HG03103 (cell line): ENCODE results near the gene DUSP1.
"Not testable (repeated sequence)": the region's sequence is repeated elsewhere in the genome, so short reads cannot be mapped to it uniquely, and the experiment has no call there.

Experiments used
- ATAC-seq: cut with Tn5 transposase; IDR thresholded peaks from one replicate; pipeline ENCODE4 v1.9.1; 2021; ENCODE audit warnings: low read depth; ENCODE audit not compliant: unreplicated experiment

The DUSP1 gene

DNA sequence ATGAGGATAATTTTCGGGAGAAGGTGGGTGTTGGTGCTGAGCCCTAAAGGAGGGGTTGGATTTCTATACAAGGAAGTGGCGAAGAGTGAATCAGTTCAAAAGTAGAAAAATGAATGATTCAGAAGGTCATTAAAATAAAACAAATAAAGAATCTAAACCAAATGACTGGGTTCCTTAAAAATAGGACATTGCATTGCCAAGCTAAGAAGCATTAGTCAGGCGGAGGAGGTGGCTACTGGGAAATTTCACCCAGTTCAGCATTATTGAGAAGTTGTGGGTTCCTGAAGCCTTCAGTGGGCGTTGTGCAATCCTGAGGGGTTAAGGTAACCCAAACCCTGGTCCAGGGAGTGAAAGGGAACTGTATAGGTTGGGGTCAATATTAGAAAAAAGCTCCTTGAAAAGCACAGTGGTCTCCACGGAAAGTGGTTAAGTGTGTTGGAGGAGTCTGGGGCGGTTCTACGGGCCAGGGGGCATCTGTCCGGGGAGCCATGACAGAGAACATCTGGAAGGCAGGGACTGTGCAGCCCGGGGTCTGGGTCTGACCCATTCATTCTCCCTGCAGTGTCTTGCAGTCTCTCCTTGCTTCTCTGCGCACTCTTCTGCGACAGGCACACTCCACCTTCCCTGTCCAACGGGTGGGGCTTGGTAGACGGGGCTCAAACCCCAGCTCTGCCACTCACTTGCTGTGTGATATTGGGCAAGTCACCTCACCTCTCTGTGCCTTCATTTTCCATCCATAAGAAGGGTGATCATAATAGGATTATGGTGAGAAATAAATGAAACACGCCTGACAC, 27.6 kb upstream of the DUSP1 start:
- no peak for ATAC-seq

DNA sequence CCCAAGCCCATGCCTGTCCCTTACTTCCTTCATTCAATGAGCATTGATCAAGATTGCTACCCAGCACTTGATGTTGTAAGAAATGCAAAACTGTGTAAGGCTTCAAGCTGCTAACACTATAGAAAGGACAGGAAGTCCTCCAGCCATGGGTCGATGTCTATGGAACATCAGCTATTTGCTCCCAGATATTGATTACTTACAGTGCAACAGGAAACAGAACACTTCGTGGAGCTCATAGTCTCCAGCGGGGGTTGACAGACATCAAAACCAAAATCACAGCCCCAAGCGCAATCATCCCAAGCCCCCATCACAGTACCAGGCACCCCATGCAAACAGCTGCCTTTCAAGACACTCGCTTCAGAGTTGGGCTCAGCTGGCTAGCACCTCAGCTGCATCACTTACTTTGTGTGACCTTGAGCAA, 26.8 kb upstream of the DUSP1 start:
- no peak for ATAC-seq

DNA sequence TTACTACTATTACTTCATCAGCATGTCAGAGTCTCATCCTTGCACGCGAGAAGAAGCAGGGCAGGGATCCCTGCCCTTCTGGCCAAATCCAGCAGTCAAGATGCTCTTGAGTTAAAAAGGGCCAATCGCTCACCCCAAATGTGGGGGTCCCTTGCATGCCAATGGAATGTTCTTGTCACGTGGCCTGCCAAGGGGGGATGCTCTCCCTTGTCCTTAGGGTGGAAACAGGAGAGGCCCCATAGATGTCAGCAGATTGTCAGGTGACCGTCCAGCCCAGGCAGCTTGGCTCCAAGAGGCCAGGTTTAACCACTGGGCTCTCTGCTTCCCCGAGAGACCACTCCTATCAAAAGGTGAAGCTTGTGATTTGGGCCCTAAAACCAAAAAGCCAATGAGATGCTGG, 25.3 kb upstream of the DUSP1 start:
- ATAC-seq: no peak

DNA sequence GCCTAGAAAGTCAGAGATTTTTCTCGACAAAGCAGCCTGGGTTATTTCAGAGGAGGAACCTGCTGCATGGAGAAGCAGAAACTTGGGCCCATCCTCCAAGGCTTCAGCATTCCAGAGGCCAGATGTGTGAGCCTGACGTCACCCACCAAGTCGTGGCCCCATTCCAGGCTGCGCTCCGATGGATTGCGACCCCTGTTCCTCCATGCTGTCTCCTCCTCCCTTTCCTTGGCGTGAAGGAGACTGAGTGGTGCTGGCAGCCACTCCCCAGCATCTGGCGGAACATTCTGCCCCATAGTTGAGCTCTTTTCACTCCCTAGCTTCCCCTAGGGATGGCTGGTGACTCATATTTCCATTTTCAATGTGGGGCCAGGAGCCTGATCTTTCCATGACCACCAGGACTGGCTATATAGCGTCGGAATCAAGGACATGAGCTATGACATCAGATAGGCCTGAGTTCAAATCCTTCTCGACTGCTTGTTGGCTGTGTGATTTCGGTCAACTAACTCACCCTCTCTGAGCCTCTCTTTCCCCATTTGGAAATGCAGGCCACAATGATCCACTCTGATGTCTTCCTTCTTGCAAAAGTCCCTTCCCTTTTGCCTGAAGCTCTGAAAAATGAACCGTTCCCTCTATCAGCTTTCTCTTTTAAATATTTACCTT, 24.5 kb upstream of the DUSP1 start:
- ATAC-seq: no peak

DNA sequence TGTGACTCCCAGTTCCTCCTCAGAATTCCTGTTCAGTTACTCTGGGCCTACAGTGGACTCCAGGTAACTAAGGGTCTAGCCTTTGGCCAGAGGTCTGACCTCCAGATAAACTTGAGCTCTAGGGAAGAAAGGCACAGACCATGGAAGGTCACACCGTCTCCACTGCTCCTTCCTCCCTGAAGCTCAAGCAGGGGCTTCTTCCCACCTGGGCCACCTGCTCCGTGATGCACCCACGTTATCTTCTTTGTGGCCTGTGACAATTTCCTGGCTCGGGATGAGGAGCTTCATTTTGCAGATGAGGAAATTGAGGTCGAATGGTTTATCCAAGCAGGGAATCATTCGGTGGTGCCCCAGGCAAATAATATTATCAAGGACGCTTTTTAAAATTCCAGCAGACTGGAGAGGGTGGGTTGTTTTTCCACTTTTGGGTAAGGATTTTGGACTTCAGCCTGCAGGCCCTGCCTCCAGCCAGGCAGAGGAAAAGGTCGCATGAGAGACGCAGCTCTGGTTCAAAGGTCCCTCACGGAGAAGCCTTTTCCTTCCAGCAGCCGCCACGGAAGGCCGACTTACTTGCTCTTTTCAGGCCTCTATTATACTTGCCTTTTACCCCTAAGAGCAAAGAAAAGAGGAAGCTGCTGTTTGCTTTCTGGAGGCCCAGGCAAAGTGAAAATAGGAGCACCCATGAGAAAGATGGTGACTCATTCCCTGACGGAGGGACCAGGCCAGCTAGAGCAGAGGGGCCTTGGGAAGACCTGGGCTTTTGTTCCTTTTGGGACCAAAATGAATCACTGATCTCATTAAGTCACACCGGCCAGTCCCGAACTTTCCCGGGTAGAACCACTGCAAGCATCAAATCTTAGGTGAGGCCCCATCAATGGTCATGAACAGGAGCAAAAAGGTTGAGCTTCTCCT, 22.8 kb upstream of the DUSP1 start:
- ATAC-seq: no peak

DNA sequence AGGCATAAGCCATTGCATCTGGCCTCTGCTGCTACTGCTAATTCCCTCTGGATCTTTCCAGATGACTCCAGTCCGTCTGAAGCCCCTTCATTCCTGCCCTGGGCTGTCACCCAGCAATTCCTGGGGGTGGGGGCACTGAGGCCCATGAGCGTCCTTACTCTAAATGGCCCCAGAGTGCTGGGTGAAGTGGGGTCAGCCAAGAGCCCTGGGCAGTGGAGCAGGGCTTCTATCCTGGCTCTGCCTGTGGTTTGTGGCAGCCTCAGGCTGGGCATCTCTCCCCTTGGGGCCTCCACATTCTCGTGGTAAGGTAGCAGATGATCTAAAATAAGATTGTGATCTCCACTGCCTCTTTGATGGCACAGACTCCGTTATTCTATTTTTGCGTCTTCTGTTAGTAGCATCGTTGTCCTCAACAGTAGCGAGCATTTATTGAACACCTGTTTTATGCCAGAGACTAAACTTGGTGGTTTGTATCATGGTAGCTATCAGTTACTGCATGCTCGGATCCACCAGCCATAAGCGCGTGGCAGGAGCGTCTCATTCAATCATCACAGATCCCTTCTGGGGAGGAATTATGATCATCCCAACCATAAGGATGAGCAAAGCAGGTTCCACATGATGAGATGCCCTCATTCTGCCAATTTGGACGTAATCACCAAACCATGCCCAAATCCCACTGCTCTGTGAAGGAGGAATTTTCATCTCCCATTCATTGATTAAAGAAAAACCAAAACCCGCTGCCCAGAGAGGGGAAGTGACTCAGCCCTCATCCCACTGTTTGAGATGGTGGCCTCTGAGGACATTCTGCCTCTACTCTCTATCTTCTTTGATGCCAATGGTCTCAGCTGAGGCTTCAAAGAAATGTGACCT, 21.9 kb upstream of the DUSP1 start:
- no peak for ATAC-seq

DNA sequence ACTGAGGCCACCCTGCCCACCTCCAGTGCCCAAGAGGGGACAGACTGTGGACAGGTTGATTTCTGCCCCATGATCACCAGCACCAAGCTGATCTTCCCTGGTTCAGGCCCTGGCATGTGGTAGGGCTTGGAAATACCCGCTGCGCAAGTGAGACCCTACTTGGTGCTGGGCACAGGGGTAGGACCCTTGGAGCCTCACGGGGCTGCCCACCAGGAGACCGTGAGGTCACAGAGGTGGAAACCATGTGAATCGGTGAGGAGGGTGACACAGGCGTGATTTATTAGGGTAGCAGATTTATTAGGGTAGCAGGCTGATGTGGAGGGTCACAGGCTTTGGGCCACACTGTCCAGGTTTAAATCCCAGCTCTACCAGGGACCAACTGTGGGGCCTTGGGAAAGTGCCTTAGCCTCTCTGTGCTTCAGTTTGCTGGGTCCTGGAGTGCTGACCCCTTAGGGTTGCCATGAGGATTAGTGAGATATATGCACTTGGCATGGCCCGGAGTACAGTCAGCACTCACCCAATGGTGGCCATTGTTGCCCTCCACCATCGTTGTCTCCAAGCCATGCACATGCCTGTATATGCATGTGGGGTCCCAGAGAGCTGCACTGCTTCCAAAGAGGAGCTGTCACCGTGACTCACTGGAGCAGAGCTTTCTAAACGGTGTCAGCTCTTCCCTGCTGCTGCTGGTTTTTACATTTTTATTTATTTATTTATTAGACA, 20.9 kb upstream of the DUSP1 start:
- no peak for ATAC-seq

DNA sequence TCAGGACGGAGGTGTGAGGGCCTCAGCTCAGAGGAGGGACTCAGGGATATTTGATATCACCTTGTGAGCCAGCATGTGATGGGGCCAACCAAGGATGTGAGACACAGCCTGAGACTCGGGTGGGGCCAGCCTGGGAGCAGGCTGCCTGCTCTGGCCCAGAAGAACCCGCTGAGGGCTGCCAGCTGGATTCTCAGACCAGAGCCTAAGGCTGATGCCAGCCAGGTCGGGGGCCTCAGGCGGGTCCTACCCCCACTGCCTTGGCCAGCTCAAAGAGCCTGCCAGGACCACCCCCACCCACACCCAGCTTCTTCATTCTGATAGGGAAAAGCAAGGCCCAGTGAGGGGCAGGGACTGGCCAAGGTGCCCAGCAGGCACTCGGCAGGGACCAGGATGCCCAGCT, 20.3 kb upstream of the DUSP1 start:
- ATAC-seq: no peak

DNA sequence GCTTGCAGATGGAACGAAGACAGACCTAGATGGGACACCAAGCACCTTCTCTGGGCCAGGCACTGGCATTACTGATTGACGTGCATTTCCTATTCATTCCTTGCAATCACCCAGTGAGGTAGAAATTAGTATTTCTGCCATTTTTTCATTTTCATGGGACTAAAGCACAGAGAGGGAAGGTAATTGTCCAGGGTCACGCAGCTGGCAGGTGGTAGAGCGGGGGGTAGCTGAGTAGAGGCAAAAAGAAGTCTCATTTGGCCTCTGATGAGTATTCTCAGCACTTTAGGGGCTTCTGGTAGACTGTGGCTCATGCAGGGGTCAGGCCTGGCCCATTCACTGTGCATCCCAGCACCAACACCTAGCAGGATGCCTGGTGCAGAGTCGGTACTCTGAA, 19.5 kb upstream of the DUSP1 start:
- ATAC-seq: no peak

DNA sequence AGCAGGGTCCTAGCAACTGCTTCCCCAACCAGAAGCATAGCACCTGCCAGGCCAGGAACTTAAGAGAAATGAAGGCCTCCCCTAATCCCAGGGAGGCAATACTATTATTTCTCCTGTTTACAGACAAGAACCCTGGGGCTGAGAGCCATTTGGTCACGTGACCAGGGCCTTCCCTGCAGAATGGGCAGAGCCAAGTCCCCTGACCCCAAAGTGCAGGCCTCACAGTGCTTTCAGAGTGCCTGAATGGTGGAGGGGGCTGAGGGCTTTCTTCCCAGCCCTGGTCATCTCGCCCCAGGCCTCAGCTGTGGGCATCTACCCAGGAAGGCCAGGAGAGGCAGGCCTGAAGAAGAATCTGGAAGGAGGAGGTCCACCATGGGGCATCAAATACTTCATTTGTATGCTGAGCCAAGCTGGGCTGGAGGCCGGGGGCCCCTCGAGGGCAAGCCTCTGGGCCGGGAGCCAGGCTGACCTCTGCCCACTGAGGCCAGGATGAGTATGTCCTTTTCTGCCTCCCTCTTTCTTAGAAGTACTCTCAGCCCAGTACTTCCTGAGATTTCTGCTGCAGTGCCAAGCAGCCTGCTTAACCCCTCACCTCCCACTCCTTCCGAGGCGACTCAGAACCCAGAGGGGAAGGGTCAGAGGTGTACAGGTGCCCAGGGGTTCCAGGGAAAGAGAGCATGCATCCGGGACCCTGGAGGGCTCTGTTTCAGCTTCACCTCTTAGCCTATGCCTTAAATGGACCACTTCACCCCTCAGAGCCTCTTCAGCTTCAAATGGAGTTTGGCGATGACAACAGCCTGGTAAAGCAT, 18.9 kb upstream of the DUSP1 start:
- ATAC-seq: no peak

DNA sequence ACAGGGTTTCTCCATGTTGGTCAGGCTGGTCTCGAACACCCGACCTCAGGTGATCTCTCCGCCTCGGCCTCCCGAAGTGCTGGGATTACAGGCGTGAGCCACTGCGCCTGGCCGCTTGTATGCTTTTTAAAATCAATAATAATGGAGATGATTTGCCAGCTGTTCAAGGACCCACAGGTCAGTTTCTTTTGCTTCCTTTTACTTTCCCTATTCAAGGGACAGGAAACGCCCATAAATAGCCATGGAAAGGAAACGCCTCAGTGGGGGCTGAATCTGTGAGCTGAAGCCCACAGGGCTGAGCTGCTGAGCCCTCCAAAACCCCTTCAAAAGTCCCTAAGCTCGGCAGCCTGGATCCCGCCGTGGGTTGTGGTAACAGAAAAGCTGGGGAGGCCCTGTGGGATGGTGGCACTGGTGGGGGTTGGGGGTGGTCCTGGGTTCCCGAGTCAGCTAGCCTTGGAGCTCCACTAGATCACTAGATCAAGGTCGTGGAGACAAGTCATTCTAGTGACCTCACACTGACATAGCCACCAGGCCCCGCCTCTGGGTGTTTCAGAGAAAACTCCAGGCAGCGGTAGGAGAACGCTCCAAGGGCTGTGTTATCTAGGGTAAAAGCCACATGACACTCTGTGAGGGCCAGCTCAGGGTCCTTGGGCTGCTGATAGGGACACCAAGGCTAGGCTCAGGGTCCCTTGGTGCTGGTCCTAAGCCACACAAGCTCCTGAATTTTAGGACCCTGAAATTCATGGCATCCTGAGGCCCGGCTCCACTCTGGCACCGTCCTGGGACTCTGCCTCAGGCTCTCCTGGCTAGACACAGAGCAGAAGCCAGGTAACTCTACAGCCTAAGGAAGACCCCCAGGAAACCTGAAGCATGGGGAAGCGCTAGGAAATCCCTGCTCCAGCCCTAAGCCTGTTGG, 18.0 kb upstream of the DUSP1 start:
- ATAC-seq: no peak

DNA sequence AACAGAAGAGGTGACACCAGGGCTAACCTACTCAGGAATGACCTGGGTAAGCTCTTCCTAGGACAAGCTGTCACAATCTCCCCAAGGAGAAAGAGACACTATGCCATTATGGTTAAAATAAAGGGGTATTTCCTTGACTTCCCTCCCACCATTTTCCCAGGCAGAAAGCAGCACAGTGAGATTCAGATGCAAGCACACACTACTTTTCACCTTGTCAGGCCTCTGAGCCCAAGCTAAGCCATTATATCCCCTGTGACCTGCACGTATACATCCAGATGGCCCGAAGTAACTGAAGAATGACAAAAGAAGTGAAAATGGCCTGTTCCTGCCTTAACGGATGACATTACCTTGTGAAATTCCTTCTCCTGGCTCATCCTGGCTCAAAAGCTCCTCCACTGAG, 16.5 kb upstream of the DUSP1 start:
- ATAC-seq: not testable (repeated sequence)

DNA sequence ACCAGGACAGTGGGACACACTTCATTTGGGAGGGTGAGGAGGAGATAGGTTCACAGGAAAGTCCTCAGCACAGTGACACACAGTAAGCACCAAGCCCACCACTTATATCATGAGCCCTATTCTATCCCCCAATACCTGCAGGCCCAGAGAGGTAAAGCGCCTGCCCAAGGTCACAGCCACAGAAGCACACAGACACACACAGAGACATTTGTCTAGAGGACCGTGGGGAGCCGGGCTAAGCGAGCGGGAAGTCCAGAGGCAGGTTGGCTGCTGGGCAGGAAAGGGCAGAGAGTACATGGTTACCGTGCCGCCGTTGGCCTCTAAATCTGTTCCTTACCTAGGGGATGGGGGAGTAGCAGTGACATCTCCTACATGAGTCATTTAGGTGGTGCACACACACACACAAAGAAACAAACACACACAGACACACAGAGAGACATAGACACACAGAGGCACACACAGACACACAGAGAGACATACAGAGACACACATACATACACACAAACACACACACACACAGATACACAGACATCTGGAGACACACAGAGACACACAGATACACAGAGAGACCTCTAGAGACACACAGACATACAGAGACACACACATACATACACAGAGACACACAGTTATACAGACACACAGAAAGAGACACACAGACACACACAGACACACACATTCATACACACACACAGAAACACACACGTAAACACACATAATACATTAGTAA, 15.9 kb upstream of the DUSP1 start:
- no peak for ATAC-seq

DNA sequence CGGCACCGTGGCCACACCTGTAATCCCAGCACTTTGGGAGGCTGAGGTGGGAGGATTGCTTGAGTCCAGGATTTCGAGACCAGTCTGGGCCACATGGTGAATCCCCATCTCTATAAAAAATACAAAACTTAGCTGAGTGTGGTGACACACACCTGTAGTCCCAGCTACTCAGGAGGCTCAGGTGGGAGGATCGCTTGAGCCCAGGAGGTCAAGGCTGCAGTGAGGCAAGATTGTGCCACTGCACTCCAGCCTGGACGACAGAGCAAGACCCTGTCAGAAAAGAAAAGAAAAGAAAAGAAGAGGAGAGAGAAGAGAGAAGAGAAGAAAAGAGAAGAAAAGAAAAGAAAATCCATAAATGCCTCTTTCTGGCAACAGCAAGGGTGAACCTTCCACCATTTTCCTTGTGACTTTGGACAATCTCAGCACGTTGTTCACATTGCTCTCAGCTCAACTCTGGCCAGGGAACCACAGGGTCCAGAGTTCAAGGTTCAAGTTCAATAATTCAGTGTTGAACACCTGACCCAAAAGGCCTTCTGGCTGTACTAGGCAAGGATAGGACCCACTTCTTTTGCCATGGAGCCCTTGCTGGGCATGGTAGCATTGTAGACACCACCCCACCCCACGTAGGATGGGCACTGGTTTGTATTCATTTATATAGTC, 14.6 kb upstream of the DUSP1 start:
- ATAC-seq: no peak

DNA sequence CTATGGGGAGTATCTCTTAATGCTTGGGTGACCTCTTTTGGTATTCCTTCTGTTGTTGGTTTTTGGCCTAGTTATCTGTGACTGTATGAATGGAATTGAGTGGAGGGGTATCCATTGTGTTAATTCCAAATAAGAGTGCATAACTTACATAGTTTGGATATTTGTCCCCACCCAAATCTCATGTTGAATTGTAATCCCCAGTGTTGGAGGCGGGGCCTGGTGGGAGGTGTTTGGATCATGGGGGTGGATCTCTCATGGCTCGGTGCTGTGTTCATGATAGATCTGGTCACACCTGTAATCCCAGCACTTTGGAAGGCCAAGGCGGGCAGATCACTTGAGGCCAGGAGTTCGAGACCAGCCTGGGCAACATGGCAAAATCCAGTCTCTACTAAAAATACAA, 13.2 kb upstream of the DUSP1 start:
- ATAC-seq: not testable (repeated sequence)

DNA sequence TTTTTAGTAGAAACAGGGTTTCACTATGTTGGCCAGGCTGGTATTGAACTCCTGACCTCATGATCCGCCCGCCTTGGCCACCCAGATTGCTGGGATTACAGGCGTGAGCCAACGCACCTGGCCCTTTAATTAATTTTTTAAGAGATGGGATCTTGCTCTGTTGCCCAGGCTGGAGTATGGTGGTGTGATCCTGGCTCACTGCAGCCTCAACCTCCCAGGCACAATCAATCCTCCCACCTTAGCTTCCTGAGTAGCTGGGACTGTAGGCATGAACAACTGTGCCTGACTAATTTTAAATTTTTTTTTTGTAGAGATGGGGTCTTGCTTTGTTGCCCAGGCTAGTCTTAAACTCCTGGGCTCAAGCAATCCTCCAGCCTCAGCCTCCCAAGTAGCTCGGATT, 12.3 kb upstream of the DUSP1 start:
- ATAC-seq: not testable (repeated sequence)
